ENCODE results near the gene WNT9A. TPM values are rescaled to one million over a fixed set of nuclear protein-coding genes. Genes with fewer than 3 reads are reported as not detected.

WNT9A gene
- total and polyA plus RNA-seq, 9 of the 15 experiments (the other 6 are each of a cell fraction or from before 2014, with no cell fraction given), result 0.04 to 0.17 (median 0.10) TPM; not detected in 4

GRCh38 chr1:227994632-227995300 lies 47.0 kb upstream of the WNT9A start:
- intact Hi-C loops (cut with micrococcal nuclease), result loop anchor here (5.0 kb wide), 1 partner anchor 523 kb away; no protein-coding TSS in a partner anchor

More at GRCh38 chr1:227994632-227995300, 47.0 kb upstream of the WNT9A start:
- Histone ChIP-seq H3K79me2 (ENCODE audit: control insufficient read depth, insufficient read depth, low read length) (no peaks in the 10 kb centered on the region), H4K20me1 (replicated peaks; ENCODE audit: control insufficient read depth, insufficient read depth, low read length) (no peaks in the 10 kb centered on the region), H2AFZ (ENCODE audit: low read depth, low read length) (no peak overlapping the region), H3K4me2 (ENCODE audit: insufficient read depth, low read length) (no peak overlapping the region), H3K4me3 (no peak overlapping the region), H3K9me3 (replicated peaks; ENCODE audit: control insufficient read depth, insufficient read depth, low read depth, low read length) (peaks cover 3% of the 10 kb centered on the region; the same call in 1 of the 2 replicates), H3K27me3 (ENCODE audit: control insufficient read depth in 2 of 2, insufficient read depth in 2 of 2, low read length in 2 of 2) (peaks cover 5 to 17% of the 10 kb centered on the region in 2 experiments), H3K36me3 (ENCODE audit: control insufficient read depth, insufficient read depth, low read length) (no peaks in the 10 kb centered on the region), H3K27ac (ENCODE audit: extremely low read depth, low read depth, low read length) (no peak overlapping the region), H3K9me1 (ENCODE audit: control insufficient read depth, insufficient read depth, low read length) (no peaks in the 10 kb centered on the region), H3K4me1 (replicated peaks in 1 of 2; ENCODE audit: control insufficient read depth in 2 of 2, insufficient read depth in 2 of 2, low read length in 2 of 2) (no peaks in the 10 kb centered on the region; a peak in 1 of 5 replicates), H3K9ac (ENCODE audit: insufficient read depth in 1 of 2, low read depth in 2 of 2, low read length in 2 of 2) (no peak overlapping the region)
- WGBS (ENCODE audit: insufficient coverage, low coverage, missing lambda C conversion rate), result 0% methylated on average over 7 of the region's 7 CpGs
- FAIRE-seq, result no peak
- ATAC-seq, result peak; percentile 66; the same call in 2 of the 3 replicates
- peak in 2 of 4 experiments; percentile 9 to 13 for DNase-seq (ENCODE audit: extremely low read depth in 1 of 4, low spot score in 3 of 4)
- ChIA-PET CTCF (ENCODE audit: low intra/inter-chr PET ratio) (no interaction called here), POLR2A (interaction anchor here (0.6 kb wide), 1 partner anchor 59 kb away, joined by 3 read pairs; no protein-coding TSS in a partner anchor)
- TF ChIP-seq MECOM (CRISPR knock-in tag; IDR thresholded peaks at IDR 0.05) (no peak), ID3 (CRISPR knock-in tag; IDR thresholded peaks at IDR 0.05) (no peak), ID3 (tag; IDR thresholded peaks at IDR 0.05) (no peak), BMI1 (IDR thresholded peaks at IDR 0.05; ENCODE audit: low read length) (no peak), DMBX1 (CRISPR knock-in tag; IDR thresholded peaks at IDR 0.05; ENCODE audit: borderline replicate concordance) (no peak), RNF219 (CRISPR knock-in tag; IDR thresholded peaks at IDR 0.05) (no peak), CHAMP1 (IDR thresholded peaks at IDR 0.05) (no peak), HDAC8 (tag; IDR thresholded peaks at IDR 0.05) (no peak), MITF (IDR thresholded peaks at IDR 0.05) (no peak), ZFP30 (CRISPR knock-in tag; IDR thresholded peaks at IDR 0.05; ENCODE audit: borderline replicate concordance) (no peak)
- in situ Hi-C loops (cut with MboI), result no loop called here
- no TSS peak for BruUV-seq (replicated peaks)
